GM18508 (cell line): ENCODE data around the gene XCL1.
"Not testable (repeated sequence)": the region's sequence is repeated elsewhere in the genome, so short reads cannot be mapped to it uniquely, and the experiment has no call there.

Experiments
- ATAC-seq: cut with Tn5 transposase; IDR thresholded peaks from one replicate; pipeline ENCODE4 v1.9.1; 2021; ENCODE audit warnings: moderate number of reproducible peaks; ENCODE audit not compliant: insufficient read depth, unreplicated experiment

XCL1 gene

GRCh38 chr1:168567007-168567406, 9.4 kb upstream of the XCL1 start:
- no peak for ATAC-seq

DNA sequence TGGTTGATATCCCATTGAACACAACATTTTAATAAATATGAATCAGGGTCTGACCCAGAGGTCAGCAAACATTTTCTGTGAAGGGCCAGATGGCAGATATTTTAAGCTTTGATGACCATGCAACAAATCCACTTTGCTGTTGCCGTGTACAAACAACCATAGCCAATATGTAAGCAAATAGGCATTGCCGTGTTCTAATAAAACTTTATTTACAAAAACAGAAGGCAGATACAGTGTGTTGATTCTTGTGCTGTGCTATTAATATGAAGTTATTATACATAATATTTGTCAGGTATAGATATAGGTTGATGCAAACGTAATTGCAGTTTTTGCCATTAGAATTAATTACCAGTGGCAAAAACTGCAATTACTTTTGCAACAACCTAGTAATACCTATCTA, 8.8 kb upstream of the XCL1 start:
- no peak for ATAC-seq

DNA sequence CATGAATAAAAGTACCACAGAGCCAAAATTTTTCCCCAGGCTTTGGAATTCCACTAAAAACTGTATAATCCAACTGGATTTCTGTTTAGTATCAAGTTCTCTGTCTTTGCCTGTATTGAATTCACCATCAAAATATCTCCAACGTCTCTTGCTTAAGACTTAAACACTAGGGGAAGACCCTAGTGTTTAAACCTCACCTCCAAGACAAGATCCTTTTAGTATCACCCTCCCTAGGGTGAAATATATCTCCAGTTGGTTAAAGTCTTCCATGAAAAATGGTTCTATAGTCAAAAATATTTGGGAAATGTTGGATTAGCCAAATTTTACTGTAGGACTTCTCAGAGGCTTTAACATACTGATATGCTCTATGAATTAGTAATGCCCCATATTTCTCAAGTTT, 8.1 kb upstream of the XCL1 start:
- no peak for ATAC-seq

GRCh38 chr1:168570652-168571051, 5.8 kb upstream of the XCL1 start:
- ATAC-seq = no peak

- ATAC-seq = no peak
Observed at GRCh38 chr1:168572633-168573032, 3.8 kb upstream of the XCL1 start.

- ATAC-seq = not testable (repeated sequence)
Observed at GRCh38 chr1:168574234-168574633, 2.2 kb upstream of the XCL1 start.

DNA sequence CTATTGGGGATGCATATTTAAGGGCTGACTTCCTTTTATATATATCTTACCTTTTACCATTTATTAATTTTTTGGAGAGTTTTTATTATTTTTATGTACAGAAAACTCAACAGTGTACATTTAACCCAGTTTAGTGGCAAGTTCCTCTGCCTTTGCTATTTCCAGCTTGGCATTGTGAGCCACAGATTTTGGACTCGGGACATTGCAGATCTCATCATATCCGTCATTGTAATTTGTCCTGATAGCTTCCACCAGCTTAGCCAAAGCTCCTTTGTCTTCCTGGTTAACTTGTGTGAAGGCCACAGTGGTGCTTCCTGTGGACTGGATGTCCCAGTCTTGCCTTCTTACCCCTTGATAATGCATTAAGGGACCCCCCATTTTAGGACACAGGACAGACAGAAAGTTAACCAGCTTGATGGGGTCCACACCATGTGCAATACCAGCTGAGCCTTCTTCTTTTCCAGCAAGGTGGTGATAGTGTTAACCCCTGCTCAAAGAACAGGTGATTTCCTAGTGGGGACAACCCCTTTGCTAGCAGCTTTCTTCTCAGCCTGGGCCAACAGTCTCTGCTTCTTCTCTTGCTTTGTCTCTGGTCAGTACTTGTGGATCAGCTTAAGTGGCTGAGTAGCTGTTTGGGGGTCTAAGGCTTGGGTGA, 2.3 kb downstream of the XCL1 start:
- ATAC-seq = not testable (repeated sequence)

- ATAC-seq = not testable (repeated sequence)
Observed at GRCh38 chr1:168580290-168580689, 3.9 kb downstream of the XCL1 start.

GRCh38 chr1:168580991-168581390, 4.6 kb downstream of the XCL1 start:
- ATAC-seq = not testable (repeated sequence)

DNA sequence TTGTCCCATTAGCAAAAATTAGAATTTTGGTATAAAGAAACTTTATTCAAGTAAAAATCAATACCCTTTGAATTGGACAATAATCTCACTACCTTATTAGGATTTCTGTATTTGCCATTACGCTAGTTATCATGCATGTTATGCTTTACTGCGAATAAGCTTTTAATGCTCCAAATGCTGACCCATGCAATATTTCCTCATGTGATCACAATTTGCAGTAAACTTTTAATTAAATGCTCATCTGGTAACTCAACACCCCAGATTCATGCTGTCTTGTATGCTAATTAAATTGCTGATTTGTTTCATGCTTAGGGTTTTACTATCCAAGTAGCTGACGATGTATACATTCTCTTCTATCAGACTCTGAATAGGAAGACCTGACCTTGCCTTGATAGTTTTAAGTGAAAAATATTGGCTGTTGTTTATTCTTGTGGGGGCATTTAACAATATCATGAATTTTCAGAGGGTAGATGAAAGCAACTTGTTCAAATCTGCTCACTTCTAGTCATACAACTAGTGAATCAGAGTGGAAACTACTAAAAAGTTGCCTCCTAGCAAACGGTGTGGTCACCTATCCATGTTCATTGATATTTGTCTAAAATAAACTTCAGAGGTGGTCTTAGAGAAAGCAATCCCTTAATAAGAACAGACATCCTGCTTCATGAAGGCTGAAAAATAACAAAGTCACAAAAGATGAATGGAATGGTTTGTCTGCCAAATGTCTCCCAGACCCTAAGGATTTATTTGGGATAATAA, 5.6 kb downstream of the XCL1 start:
- no peak for ATAC-seq

DNA sequence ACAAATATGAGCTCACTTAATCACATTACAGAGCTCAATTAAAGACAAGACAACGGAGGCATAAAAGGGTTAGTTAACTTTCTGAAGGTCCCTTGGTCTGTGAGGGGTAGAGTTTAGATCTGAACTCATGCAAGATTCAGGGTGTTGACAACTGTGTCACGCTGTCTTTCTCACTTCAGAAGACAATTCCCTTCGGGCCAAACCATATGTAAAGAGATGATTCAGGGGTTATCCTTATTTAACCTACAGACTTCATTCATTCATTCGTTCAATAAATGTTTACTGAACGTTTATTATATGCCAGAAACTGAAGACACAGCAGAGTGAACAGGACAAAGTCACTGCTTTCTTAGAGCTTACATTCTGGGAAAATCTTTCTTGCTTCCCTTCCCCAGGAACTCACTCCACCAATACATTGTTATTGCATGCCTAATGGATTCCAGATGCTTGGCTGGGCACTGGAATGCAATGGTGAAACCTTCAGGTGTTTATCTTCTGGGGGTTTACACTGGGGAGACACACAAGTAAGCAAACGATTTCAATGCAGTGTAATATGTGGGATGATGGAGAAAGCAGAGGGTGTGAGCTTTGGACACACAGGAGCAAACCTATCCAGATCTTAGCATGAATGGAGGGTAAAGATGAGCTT, 6.4 kb downstream of the XCL1 start:
- ATAC-seq = no peak

DNA sequence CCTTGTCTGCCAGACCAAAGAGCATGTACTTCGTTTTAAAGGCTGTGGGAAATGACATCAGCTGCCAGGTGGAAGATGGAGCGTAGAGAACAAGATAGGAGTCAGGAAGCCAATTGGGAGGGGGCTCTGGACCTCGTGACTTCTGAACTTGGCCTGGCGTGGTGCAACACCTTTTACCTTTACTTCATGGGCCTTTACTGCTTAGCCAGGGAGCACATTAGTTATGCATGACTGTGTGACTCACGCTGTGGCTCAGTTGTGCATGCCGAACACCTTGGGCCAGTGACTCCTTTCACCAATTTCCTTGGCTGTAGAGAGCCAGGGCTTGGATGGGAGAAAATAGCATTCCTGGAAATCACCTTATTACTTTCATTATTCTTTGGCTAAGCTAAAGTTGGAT, 7.2 kb downstream of the XCL1 start:
- ATAC-seq = no peak

DNA sequence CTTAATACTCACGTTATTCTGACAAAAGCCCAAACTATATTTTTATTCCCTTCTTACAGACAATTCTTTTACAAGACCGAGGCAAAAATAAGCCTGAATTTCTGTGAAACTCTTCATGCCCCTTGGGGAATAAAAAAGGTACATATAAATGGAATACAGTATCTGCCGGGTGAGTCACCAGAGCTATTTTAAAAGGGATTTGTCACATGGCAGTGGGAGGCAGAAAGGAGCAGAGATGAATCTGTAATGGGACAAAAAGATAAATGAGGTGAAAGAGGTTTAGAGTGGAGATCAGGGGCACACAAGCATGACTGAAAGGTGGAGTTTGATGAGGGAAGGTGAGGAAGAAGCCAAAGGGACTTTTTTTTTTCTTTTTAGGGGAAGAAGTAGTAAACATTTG, 8.8 kb downstream of the XCL1 start:
- ATAC-seq = no peak

DNA sequence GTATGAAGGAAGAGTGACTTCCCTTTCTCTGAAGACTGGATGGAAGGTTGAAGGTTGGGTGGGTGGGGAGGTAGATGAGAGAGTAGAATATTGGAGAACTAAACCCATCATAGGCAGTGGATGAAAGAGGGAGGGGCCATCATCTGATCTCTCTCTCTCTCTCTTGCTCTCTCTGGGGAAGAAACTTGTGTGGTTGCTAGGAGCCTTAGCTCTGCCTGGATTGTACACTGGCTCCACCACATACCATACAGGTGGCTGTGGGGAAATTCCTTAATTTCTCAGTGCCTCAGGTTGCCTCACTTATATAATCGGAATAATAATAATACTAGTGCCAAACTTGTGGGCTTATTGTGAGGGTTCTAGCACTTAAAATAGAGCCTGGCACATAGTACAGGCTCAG, 9.5 kb downstream of the XCL1 start:
- ATAC-seq = no peak

GRCh38 chr1:168589167-168589566, 12.8 kb downstream of the XCL1 start:
- no peak for ATAC-seq

GRCh38 chr1:168591066-168591465, 14.7 kb downstream of the XCL1 start:
- ATAC-seq = no peak

- no peak for ATAC-seq
Observed at GRCh38 chr1:168591641-168592250, 15.3 kb downstream of the XCL1 start.

GRCh38 chr1:168595403-168595802, 19.0 kb downstream of the XCL1 start:
- not testable (repeated sequence) for ATAC-seq

- no peak for ATAC-seq
Observed at GRCh38 chr1:168598125-168598524, 21.7 kb downstream of the XCL1 start.

DNA sequence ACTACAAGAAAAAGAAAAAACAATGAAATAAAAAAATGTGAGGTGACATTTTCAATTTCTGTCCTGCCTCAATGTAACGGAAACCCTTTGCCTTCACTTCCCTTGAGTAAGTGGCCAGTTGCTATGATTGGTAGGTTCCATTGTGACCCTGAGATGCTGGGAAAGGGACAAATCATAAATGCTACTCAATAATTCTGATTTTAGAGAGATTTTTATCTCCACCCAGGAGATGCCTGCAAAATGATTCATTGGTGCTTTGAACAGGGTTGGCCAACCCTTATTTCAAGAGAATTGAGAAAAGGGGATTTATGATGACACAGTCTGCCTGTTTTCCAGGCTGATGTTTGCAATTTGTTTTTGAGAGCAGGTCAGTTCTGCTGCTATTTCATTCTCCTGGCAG, 22.5 kb downstream of the XCL1 start:
- no peak for ATAC-seq

DNA sequence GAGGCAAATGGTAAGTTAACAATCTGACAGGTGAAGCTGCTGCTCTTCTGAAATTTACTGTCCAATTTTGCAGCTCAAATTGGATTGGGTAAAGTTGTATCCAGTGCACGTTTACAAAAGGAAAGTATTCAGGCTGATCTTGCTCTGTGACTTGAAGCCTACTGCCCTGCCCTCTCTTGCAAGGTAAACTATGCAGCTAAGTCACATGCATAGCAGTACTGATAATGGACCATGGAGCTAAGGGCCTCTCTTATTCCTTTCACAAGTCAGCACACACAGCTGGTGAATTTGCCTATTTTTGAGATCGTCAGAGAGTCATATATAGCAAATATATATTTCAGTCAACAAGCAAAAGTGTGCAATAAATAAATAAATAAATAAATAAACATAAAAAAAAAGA, 23.2 kb downstream of the XCL1 start:
- ATAC-seq = no peak
